HG03097 (cell line): ENCODE results near the gene RET.
"Not testable (repeated sequence)": the region's sequence is repeated elsewhere in the genome, so short reads cannot be mapped to it uniquely, and the experiment has no call there.

Experiments
- ATAC-seq: cut with Tn5 transposase; IDR thresholded peaks from one replicate; pipeline ENCODE4 v1.9.1; 2021; ENCODE audit not compliant: unreplicated experiment, low FRiP score

The RET gene

GRCh38 chr10:43131906-43132305 lies 55.0 kb downstream of the RET start:
- no peak for ATAC-seq

GRCh38 chr10:43132867-43133787 lies 56.3 kb downstream of the RET start:
- ATAC-seq = no peak

GRCh38 chr10:43134126-43134905 lies 57.4 kb downstream of the RET start:
- ATAC-seq = no peak

- ATAC-seq = no peak
Observed at GRCh38 chr10:43135064-43135463, 58.2 kb downstream of the RET start.

- ATAC-seq = no peak
Observed at GRCh38 chr10:43135656-43136055, 58.8 kb downstream of the RET start.

GRCh38 chr10:43136432-43136831 lies 59.6 kb downstream of the RET start:
- no peak for ATAC-seq

- no peak for ATAC-seq
Observed at GRCh38 chr10:43136995-43137716, 60.3 kb downstream of the RET start.

- no peak for ATAC-seq
Observed at GRCh38 chr10:43137717-43138020, 60.8 kb downstream of the RET start.

GRCh38 chr10:43138021-43138756 lies 61.3 kb downstream of the RET start, which contains the start of gene CSGALNACT2:
CSGALNACT2 (plus strand) TSS chr10:43138445; CDS start chr10:43155150, 16,705 bp downstream.
- peak; percentile 66 for ATAC-seq

- ATAC-seq = peak; percentile 25
Observed at GRCh38 chr10:43138757-43139241, 61.9 kb downstream of the RET start.

- ATAC-seq = no peak
Observed at GRCh38 chr10:43141421-43141820, 64.6 kb downstream of the RET start.

- ATAC-seq = no peak
Observed at GRCh38 chr10:43145311-43145710, 68.4 kb downstream of the RET start.

GRCh38 chr10:43145936-43146335 lies 69.1 kb downstream of the RET start:
- ATAC-seq = not testable (repeated sequence)

- no peak for ATAC-seq
Observed at GRCh38 chr10:43151371-43151770, 74.5 kb downstream of the RET start.

- ATAC-seq = no peak
Observed at GRCh38 chr10:43153901-43154300, 77.0 kb downstream of the RET start.

- ATAC-seq = no peak
Observed at GRCh38 chr10:43155221-43155620, 78.4 kb downstream of the RET start.

GRCh38 chr10:43155741-43156140 lies 78.9 kb downstream of the RET start:
- no peak for ATAC-seq

- ATAC-seq = no peak
Observed at GRCh38 chr10:43156590-43157341, 79.9 kb downstream of the RET start.

- no peak for ATAC-seq
Observed at GRCh38 chr10:43158636-43159035, 81.8 kb downstream of the RET start.
